Breast epithelium (tissue), 3 donors: ENCODE measurements around the gene LNX1.

ENCODE experiments used
- CTCF ChIP-seq, 3 donors: fragments of 450-650 bp; IDR thresholded peaks; one replicate each; pipeline ENCODE4 v1.5.1; 2016 to 2017; ENCODE audit warnings: antibody characterized with exemption in 3 of 3, mild to moderate bottlenecking in 3 of 3, moderate library complexity in 3 of 3
- POLR2A ChIP-seq: fragments of 450-650 bp; IDR thresholded peaks from one replicate; pipeline ENCODE4 v1.6.1; 2016; ENCODE audit warnings: antibody characterized with exemption, mild to moderate bottlenecking, moderate library complexity
- POLR2AphosphoS5 ChIP-seq, 3 donors: sonication (generic); formaldehyde crosslinking; IDR thresholded peaks; one replicate each; pipeline ENCODE4 v1.6.1; 2017; ENCODE audit warnings: antibody characterized with exemption in 3 of 3

- no peak for TF ChIP-seq CTCF (IDR thresholded peaks at IDR 0.05)
- TF ChIP-seq POLR2A: no peak
- TF ChIP-seq POLR2AphosphoS5 (IDR thresholded peaks at IDR 0.05): no peak
Measured at GRCh38 chr4:53514509-53514908, 76.8 kb downstream of the LNX1 start.
